Hepatocyte (in vitro differentiated cells): Measurements from ENCODE around the gene WASL. TPM values are rescaled to one million over a fixed set of nuclear protein-coding genes. Genes with fewer than 3 reads are reported as not detected.

Experiments used
- DNase-seq: peaks from one replicate; pipeline ENCODE4 v3.0.0-alpha.2; 2016; ENCODE audit warnings: low spot score
- H2AFZ ChIP-seq: fragments of 200-600 bp; sonication (generic); 2 replicates; pipeline ENCODE4 v1.6.0; 2016; ENCODE audit warnings: antibody characterized with exemption, mild to moderate bottlenecking
- H3K27ac ChIP-seq: fragments of 200-600 bp; sonication (generic); 2 replicates; pipeline ENCODE4 v1.5.1; 2016; ENCODE audit warnings: mild to moderate bottlenecking
- H3K27me3 ChIP-seq: fragments of 200-600 bp; sonication (generic); 2 replicates; pipeline ENCODE4 v1.6.1; 2016
- H3K36me3 ChIP-seq: fragments of 200-600 bp; sonication (generic); replicated peaks from 2 replicates; pipeline ENCODE4 v1.5.1; 2016; ENCODE audit warnings: low read depth; ENCODE audit not compliant: insufficient read depth
- H3K4me1 ChIP-seq: fragments of 200-600 bp; sonication (generic); 2 replicates; pipeline ENCODE4 v1.5.1; 2016; ENCODE audit warnings: mild to moderate bottlenecking, moderate library complexity; ENCODE audit not compliant: insufficient read depth
- H3K4me2 ChIP-seq: fragments of 200-600 bp; sonication (generic); 2 replicates; pipeline ENCODE4 v1.6.0; 2016
- H3K4me3 ChIP-seq: fragments of 200-600 bp; sonication (generic); 2 replicates; pipeline ENCODE4 v1.5.1; 2016; ENCODE audit warnings: mild to moderate bottlenecking
- H3K79me2 ChIP-seq: fragments of 200-600 bp; sonication (generic); 2 replicates; pipeline ENCODE4 v1.6.0; 2017; ENCODE audit warnings: mild to moderate bottlenecking
- H3K9me2 ChIP-seq: fragments of 200-600 bp; sonication (generic); replicated peaks from 2 replicates; pipeline ENCODE4 v1.6.0; 2017; ENCODE audit warnings: mild to moderate bottlenecking; ENCODE audit not compliant: insufficient read depth
- H3K9me3 ChIP-seq: fragments of 200-600 bp; sonication (generic); 2 replicates; pipeline ENCODE4 v1.5.1; 2016; ENCODE audit warnings: low read depth, mild to moderate bottlenecking
- H4K20me1 ChIP-seq: fragments of 200-600 bp; sonication (generic); 2 replicates; pipeline ENCODE4 v1.6.0; 2016; ENCODE audit warnings: mild to moderate bottlenecking; ENCODE audit not compliant: insufficient read depth, poor library complexity, severe bottlenecking
- EZH2 ChIP-seq: fragments of 200-600 bp; sonication (generic); IDR thresholded peaks from 2 replicates; pipeline ENCODE4 v1.6.1; 2016; ENCODE audit warnings: antibody characterized with exemption, mild to moderate bottlenecking, borderline replicate concordance
- EZH2phosphoT487 ChIP-seq: fragments of 200-600 bp; sonication (generic); IDR thresholded peaks from one replicate; pipeline ENCODE4 v1.6.1; 2018; ENCODE audit warnings: antibody characterized with exemption, mild to moderate bottlenecking, low read depth, moderate library complexity; ENCODE audit not compliant: unreplicated experiment, severe bottlenecking
- WGBS: methylation state at CpG from one replicate; pipeline ENCODE4 v1.1.6; 2016; ENCODE audit warnings: low lambda C conversion rate; ENCODE audit errors: missing lambda C conversion rate; 5-methylcytosine and 5-hydroxymethylcytosine counted together
- polyA plus RNA-seq: library from polyadenylated mRNA; unstranded; fragments of >200 nt; fragmentation: Nextera tagmentation; extraction: Ambion mirVana; gene quantifications from 2 replicates; pipeline ENCODE4 v1.2.1, GENCODE V29; 2016
- total RNA-seq: library from RNA; depleted of rRNA; stranded (reverse); fragments of >200 nt; gene quantifications from 2 replicates; pipeline ENCODE4 v1.2.3, GENCODE V29; 2014
- TF ChIP-seq, protein P1 (sequence below): fragments of 200-600 bp; sonication (generic); IDR thresholded peaks from 2 replicates; pipeline ENCODE4 v1.5.1; 2016; ENCODE audit warnings: antibody characterized with exemption, mild to moderate bottlenecking; ENCODE audit not compliant: poor library complexity

WASL gene
- total and polyA plus RNA-seq, 2 experiments from 2014 or later = 36.8 to 48.9 TPM

GRCh38 chr7:123645516-123645915 is 103.3 kb downstream of the WASL start:
- Histone ChIP-seq H2AFZ (no peak overlapping the region), H3K9me2 (no peaks in the 10 kb centered on the region), H3K4me3 (no peak overlapping the region), H4K20me1 (no peaks in the 10 kb centered on the region), H3K4me2 (no peak overlapping the region), H3K36me3 (no peaks in the 10 kb centered on the region), H3K79me2 (no peaks in the 10 kb centered on the region), H3K27ac (no peak overlapping the region), H3K9me3 (no peaks in the 10 kb centered on the region), H3K4me1 (peaks cover 16% of the 10 kb centered on the region), H3K27me3 (no peaks in the 10 kb centered on the region)
- 42% methylated on average over 3 of the region's 3 CpGs for WGBS
- no peak for DNase-seq
- TF ChIP-seq EZH2phosphoT487 (no peak), EZH2 (no peak)
- TF ChIP-seq, protein P1, sequence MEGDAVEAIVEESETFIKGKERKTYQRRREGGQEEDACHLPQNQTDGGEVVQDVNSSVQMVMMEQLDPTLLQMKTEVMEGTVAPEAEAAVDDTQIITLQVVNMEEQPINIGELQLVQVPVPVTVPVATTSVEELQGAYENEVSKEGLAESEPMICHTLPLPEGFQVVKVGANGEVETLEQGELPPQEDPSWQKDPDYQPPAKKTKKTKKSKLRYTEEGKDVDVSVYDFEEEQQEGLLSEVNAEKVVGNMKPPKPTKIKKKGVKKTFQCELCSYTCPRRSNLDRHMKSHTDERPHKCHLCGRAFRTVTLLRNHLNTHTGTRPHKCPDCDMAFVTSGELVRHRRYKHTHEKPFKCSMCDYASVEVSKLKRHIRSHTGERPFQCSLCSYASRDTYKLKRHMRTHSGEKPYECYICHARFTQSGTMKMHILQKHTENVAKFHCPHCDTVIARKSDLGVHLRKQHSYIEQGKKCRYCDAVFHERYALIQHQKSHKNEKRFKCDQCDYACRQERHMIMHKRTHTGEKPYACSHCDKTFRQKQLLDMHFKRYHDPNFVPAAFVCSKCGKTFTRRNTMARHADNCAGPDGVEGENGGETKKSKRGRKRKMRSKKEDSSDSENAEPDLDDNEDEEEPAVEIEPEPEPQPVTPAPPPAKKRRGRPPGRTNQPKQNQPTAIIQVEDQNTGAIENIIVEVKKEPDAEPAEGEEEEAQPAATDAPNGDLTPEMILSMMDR = no peak

- Histone ChIP-seq H3K79me2 (no peaks in the 10 kb centered on the region), H3K4me1 (peaks cover 16% of the 10 kb centered on the region), H3K4me3 (no peak overlapping the region), H3K36me3 (no peaks in the 10 kb centered on the region), H3K9me2 (no peaks in the 10 kb centered on the region), H3K9me3 (no peaks in the 10 kb centered on the region), H2AFZ (peak overlapping the region; percentile 20), H3K27me3 (no peaks in the 10 kb centered on the region), H3K27ac (peak overlapping the region; percentile 53), H4K20me1 (no peaks in the 10 kb centered on the region), H3K4me2 (peak overlapping the region; percentile 60)
- WGBS = 17% methylated on average over 6 of the region's 6 CpGs
- TF ChIP-seq EZH2 = no peak
- no peak for TF ChIP-seq EZH2phosphoT487
- TF ChIP-seq, protein P1 = no peak
- peak; percentile 59 for DNase-seq
Measured at GRCh38 chr7:123643495-123644441, 105.0 kb downstream of the WASL start.

DNA sequence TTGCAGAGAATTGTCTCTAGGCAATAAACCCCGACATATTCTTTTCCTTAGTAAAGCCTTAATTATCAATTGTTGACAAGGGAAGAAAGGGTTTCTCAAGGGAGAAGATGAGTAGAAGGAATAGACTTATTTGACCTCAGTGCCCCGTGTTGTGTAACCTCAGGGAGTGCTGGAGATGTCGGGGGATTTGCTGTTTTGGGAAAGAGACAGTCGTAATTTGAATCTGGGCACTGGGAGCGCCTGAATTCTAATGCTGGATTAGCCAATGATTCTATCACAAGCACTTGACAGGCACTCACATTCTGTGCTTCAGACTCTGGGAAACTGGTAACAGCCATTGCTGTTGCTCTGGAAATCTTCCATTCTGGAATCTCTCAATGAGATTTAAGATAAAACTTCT is 106.9 kb downstream of the WASL start:
- Histone ChIP-seq H3K9me2 (no peaks in the 10 kb centered on the region), H4K20me1 (no peaks in the 10 kb centered on the region), H3K4me3 (no peak overlapping the region), H3K27me3 (no peaks in the 10 kb centered on the region), H3K27ac (no peak overlapping the region), H3K4me1 (peaks cover 16% of the 10 kb centered on the region), H3K4me2 (no peak overlapping the region), H3K79me2 (no peaks in the 10 kb centered on the region), H3K36me3 (no peaks in the 10 kb centered on the region), H2AFZ (no peak overlapping the region), H3K9me3 (no peaks in the 10 kb centered on the region)
- TF ChIP-seq, protein P1 = no peak
- TF ChIP-seq EZH2 (no peak), EZH2phosphoT487 (no peak)
- DNase-seq = no peak
- 73% methylated on average over 5 of the region's 5 CpGs for WGBS
